WTC11 (cell line): ENCODE measurements around the gene SEMA6D.

ENCODE experiments used
- GTF2I ChIP-seq: fragments of 250-450 bp; sonication (Bioruptor Pico); conservative IDR thresholded peaks from 2 replicates; pipeline ENCODE4 v1.4.0; 2021; ENCODE audit warnings: mild to moderate bottlenecking
- NFYB ChIP-seq: sonication (generic); formaldehyde crosslinking; conservative IDR thresholded peaks from 2 replicates; pipeline ENCODE4 v1.8.0; 2022; ENCODE audit warnings: low read depth, missing genetic modification reagents
- NR2C2 ChIP-seq: sonication (generic); formaldehyde crosslinking; IDR thresholded peaks from 2 replicates; pipeline ENCODE4 v1.8.0; 2022; ENCODE audit warnings: mild to moderate bottlenecking, missing genetic modification reagents
- PRRX2 ChIP-seq: fragments of 250-450 bp; sonication (Bioruptor Pico); IDR thresholded peaks from 2 replicates; pipeline ENCODE4 v1.8.0; 2021; ENCODE audit warnings: mild to moderate bottlenecking
- ZBTB21 ChIP-seq: sonication (generic); formaldehyde crosslinking; IDR thresholded peaks from 2 replicates; pipeline ENCODE4 v1.8.1; 2023; ENCODE audit warnings: mild to moderate bottlenecking, missing genetic modification reagents, borderline replicate concordance
- TF ChIP-seq, protein P1 (sequence below): fragments of 200-600 bp; IDR thresholded peaks from 2 replicates; pipeline ENCODE4 v1.8.0; 2022; ENCODE audit warnings: antibody characterized with exemption
- TF ChIP-seq, protein P2 (sequence below): sonication (generic); formaldehyde crosslinking; IDR thresholded peaks from 2 replicates; pipeline ENCODE4 v1.8.1; 2022; ENCODE audit warnings: mild to moderate bottlenecking, missing genetic modification reagents, moderate library complexity, borderline replicate concordance
- TF ChIP-seq, protein P3 (sequence below): sonication (generic); formaldehyde crosslinking; conservative IDR thresholded peaks from 2 replicates; pipeline ENCODE4 v1.8.1; 2022; ENCODE audit warnings: mild to moderate bottlenecking, missing genetic modification reagents
- TF ChIP-seq, protein P4 (sequence below): sonication (generic); formaldehyde crosslinking; IDR thresholded peaks from 2 replicates; pipeline ENCODE4 v1.8.1; 2022; ENCODE audit warnings: low read depth, mild to moderate bottlenecking, moderate library complexity, missing genetic modification reagents, borderline replicate concordance
- TF ChIP-seq, protein P5 (sequence below): sonication (generic); formaldehyde crosslinking; IDR thresholded peaks from 2 replicates; pipeline ENCODE4 v1.8.1; 2023; ENCODE audit warnings: mild to moderate bottlenecking, missing genetic modification reagents, borderline replicate concordance
- TF ChIP-seq, protein P6 (sequence below): sonication (generic); formaldehyde crosslinking; IDR thresholded peaks from 2 replicates; pipeline ENCODE4 v1.8.1; 2023; ENCODE audit warnings: mild to moderate bottlenecking, missing genetic modification reagents, moderate library complexity
- TF ChIP-seq, protein P7 (sequence below): fragments of 250-450 bp; sonication (Bioruptor Pico); IDR thresholded peaks from 2 replicates; pipeline ENCODE4 v1.8.0; 2021; ENCODE audit warnings: mild to moderate bottlenecking

DNA sequence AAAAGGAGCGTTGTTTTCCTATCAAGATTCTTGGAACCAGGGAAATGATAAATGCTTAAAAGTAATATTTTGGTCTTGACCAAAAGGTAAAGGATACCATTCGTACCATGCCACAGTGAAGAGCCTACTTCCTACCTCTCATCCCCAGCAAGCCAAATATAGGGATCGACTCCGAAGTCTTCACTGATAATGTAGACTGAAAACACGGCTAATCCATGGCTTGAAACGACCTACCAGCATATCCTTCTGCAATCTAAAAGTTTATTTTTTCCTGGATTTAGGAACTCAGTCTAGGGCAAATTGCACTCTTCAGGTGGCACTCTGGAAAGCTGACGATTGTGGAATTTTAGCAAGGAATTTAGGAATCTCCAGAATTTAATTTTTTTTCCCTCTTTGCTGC lies 1.9 kb upstream of the SEMA6D start:
- no peak for TF ChIP-seq ZBTB21 (CRISPR knock-in tag)
- TF ChIP-seq, protein P1, sequence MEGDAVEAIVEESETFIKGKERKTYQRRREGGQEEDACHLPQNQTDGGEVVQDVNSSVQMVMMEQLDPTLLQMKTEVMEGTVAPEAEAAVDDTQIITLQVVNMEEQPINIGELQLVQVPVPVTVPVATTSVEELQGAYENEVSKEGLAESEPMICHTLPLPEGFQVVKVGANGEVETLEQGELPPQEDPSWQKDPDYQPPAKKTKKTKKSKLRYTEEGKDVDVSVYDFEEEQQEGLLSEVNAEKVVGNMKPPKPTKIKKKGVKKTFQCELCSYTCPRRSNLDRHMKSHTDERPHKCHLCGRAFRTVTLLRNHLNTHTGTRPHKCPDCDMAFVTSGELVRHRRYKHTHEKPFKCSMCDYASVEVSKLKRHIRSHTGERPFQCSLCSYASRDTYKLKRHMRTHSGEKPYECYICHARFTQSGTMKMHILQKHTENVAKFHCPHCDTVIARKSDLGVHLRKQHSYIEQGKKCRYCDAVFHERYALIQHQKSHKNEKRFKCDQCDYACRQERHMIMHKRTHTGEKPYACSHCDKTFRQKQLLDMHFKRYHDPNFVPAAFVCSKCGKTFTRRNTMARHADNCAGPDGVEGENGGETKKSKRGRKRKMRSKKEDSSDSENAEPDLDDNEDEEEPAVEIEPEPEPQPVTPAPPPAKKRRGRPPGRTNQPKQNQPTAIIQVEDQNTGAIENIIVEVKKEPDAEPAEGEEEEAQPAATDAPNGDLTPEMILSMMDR = no peak
- TF ChIP-seq, protein P2, sequence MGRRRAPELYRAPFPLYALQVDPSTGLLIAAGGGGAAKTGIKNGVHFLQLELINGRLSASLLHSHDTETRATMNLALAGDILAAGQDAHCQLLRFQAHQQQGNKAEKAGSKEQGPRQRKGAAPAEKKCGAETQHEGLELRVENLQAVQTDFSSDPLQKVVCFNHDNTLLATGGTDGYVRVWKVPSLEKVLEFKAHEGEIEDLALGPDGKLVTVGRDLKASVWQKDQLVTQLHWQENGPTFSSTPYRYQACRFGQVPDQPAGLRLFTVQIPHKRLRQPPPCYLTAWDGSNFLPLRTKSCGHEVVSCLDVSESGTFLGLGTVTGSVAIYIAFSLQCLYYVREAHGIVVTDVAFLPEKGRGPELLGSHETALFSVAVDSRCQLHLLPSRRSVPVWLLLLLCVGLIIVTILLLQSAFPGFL (CRISPR knock-in tag) = no peak
- TF ChIP-seq, protein P3, sequence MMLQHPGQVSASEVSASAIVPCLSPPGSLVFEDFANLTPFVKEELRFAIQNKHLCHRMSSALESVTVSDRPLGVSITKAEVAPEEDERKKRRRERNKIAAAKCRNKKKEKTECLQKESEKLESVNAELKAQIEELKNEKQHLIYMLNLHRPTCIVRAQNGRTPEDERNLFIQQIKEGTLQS (CRISPR knock-in tag) = no peak
- TF ChIP-seq GTF2I = no peak
- TF ChIP-seq, protein P4, sequence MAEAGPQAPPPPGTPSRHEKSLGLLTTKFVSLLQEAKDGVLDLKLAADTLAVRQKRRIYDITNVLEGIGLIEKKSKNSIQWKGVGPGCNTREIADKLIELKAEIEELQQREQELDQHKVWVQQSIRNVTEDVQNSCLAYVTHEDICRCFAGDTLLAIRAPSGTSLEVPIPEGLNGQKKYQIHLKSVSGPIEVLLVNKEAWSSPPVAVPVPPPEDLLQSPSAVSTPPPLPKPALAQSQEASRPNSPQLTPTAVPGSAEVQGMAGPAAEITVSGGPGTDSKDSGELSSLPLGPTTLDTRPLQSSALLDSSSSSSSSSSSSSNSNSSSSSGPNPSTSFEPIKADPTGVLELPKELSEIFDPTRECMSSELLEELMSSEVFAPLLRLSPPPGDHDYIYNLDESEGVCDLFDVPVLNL (CRISPR knock-in tag) = no peak
- TF ChIP-seq, protein P5, sequence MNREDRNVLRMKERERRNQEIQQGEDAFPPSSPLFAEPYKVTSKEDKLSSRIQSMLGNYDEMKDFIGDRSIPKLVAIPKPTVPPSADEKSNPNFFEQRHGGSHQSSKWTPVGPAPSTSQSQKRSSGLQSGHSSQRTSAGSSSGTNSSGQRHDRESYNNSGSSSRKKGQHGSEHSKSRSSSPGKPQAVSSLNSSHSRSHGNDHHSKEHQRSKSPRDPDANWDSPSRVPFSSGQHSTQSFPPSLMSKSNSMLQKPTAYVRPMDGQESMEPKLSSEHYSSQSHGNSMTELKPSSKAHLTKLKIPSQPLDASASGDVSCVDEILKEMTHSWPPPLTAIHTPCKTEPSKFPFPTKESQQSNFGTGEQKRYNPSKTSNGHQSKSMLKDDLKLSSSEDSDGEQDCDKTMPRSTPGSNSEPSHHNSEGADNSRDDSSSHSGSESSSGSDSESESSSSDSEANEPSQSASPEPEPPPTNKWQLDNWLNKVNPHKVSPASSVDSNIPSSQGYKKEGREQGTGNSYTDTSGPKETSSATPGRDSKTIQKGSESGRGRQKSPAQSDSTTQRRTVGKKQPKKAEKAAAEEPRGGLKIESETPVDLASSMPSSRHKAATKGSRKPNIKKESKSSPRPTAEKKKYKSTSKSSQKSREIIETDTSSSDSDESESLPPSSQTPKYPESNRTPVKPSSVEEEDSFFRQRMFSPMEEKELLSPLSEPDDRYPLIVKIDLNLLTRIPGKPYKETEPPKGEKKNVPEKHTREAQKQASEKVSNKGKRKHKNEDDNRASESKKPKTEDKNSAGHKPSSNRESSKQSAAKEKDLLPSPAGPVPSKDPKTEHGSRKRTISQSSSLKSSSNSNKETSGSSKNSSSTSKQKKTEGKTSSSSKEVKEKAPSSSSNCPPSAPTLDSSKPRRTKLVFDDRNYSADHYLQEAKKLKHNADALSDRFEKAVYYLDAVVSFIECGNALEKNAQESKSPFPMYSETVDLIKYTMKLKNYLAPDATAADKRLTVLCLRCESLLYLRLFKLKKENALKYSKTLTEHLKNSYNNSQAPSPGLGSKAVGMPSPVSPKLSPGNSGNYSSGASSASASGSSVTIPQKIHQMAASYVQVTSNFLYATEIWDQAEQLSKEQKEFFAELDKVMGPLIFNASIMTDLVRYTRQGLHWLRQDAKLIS = no peak
- no peak for TF ChIP-seq PRRX2 (CRISPR knock-in tag)
- no peak for TF ChIP-seq NR2C2 (CRISPR knock-in tag)
- TF ChIP-seq, protein P6, sequence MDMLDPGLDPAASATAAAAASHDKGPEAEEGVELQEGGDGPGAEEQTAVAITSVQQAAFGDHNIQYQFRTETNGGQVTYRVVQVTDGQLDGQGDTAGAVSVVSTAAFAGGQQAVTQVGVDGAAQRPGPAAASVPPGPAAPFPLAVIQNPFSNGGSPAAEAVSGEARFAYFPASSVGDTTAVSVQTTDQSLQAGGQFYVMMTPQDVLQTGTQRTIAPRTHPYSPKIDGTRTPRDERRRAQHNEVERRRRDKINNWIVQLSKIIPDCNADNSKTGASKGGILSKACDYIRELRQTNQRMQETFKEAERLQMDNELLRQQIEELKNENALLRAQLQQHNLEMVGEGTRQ (CRISPR knock-in tag) = no peak
- TF ChIP-seq, protein P7, sequence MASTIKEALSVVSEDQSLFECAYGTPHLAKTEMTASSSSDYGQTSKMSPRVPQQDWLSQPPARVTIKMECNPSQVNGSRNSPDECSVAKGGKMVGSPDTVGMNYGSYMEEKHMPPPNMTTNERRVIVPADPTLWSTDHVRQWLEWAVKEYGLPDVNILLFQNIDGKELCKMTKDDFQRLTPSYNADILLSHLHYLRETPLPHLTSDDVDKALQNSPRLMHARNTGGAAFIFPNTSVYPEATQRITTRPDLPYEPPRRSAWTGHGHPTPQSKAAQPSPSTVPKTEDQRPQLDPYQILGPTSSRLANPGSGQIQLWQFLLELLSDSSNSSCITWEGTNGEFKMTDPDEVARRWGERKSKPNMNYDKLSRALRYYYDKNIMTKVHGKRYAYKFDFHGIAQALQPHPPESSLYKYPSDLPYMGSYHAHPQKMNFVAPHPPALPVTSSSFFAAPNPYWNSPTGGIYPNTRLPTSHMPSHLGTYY (CRISPR knock-in tag) = no peak
- no peak for TF ChIP-seq NFYB (CRISPR knock-in tag)
